K562 (cell line): ENCODE results near the gene KIAA1210. TPM values are rescaled to one million over a fixed set of nuclear protein-coding genes. Genes with fewer than 3 reads are reported as not detected.

Experiments used
- ATAC-seq: fragments of 200-7000 bp; cut with Tn5 transposase; 3 replicates; pipeline ENCODE4 v1.9.1; 2020; ENCODE audit warnings: moderate library complexity
- BruUV-seq: library from RNA; stranded (reverse); fragments of 400-500 nt; replicated peaks from 2 replicates; lab custom pipeline; 2021; lab: Mats Ljungman, UMichigan
- CTCF ChIA-PET: fragments of 300-600 bp; formaldehyde crosslinking; extraction: SDS; loops from one replicate; lab custom pipeline; 2021; ENCODE audit warnings: low intra/inter-chr PET ratio; lab: Yijun Ruan, JAX
- POLR2A ChIA-PET: fragments of 300-600, 350-650 bp; sonication (Branson Sonifier 250); formaldehyde crosslinking; extraction: SDS; loops from one replicate; lab custom pipeline; 2021; ENCODE audit warnings: antibody characterized with exemption, inconsistent platforms; lab: Yijun Ruan, JAX
- DNase-seq, 4 experiments: peaks; one replicate each; pipeline versions ENCODE4 v3.0.0 to v3.0.0-alpha.2; 2011 to 2018; ENCODE audit warnings: low spot score in 3 of 4, mixed read lengths in 3 of 4; ENCODE audit errors: extremely low read depth in 1 of 4
- FAIRE-seq: peaks from 2 replicates; lab custom pipeline; 2011; peaks lifted over from hg19 to GRCh38; lab: Jason Lieb, UNC
- H2AFZ ChIP-seq: 2 replicates; pipeline ENCODE4 v1.6.0; 2011; ENCODE audit warnings: low read depth, low read length, control low read depth, inconsistent platforms
- H3K27ac ChIP-seq: fragments of 200-600 bp; 3 replicates; pipeline ENCODE4 v1.8.0; 2011; ENCODE audit warnings: low read depth, mild to moderate bottlenecking, control low read depth, inconsistent platforms, low read length, moderate library complexity, mixed read lengths; ENCODE audit errors: extremely low read depth
- H3K27me3 ChIP-seq, 2 experiments: fragments of 300-600 bp in 1 of 2; 2 replicates in 1 of 2; 3 replicates in 1 of 2; pipeline versions ENCODE4 v1.6.0 to v1.8.0; 2011; ENCODE audit warnings: inconsistent platforms in 2 of 2, low read length in 2 of 2, mild to moderate bottlenecking in 1 of 2, mixed read lengths in 1 of 2, moderate library complexity in 1 of 2; ENCODE audit not compliant: control insufficient read depth in 2 of 2, insufficient read depth in 2 of 2
- H3K36me3 ChIP-seq: fragments of 300-600 bp; 3 replicates; pipeline ENCODE4 v1.8.0; 2011; ENCODE audit warnings: mild to moderate bottlenecking, low read length, inconsistent platforms; ENCODE audit not compliant: control insufficient read depth, insufficient read depth
- H3K4me1 ChIP-seq, 2 experiments: fragments of 200-600 bp in 1 of 2; replicated peaks in 1 of 2; 2 replicates in 1 of 2; 3 replicates in 1 of 2; pipeline versions ENCODE4 v1.5.1 to v1.8.0; 2011; ENCODE audit warnings: inconsistent platforms in 2 of 2, low read length in 2 of 2, mild to moderate bottlenecking in 1 of 2, mixed read lengths in 1 of 2, moderate library complexity in 1 of 2; ENCODE audit not compliant: control insufficient read depth in 2 of 2, insufficient read depth in 2 of 2
- H3K4me2 ChIP-seq: 2 replicates; pipeline ENCODE4 v1.6.1; 2011; ENCODE audit warnings: low read length, control low read depth, inconsistent platforms, mixed read lengths; ENCODE audit not compliant: insufficient read depth
- H3K4me3 ChIP-seq: fragments of 200-600 bp; sonication (generic), shearing (Covaris generic); 2 replicates; pipeline ENCODE4 v1.5.1; 2016; ENCODE audit warnings: control low read depth, inconsistent platforms
- H3K79me2 ChIP-seq: fragments of 200-600 bp; 3 replicates; pipeline ENCODE4 v1.8.0; 2011; ENCODE audit warnings: low read length, inconsistent platforms; ENCODE audit not compliant: control insufficient read depth, insufficient read depth
- H3K9ac ChIP-seq, 2 experiments: 2 replicates each; pipeline versions ENCODE4 v1.6.0 to v1.6.1; 2011; ENCODE audit warnings: low read depth in 2 of 2, low read length in 2 of 2, control low read depth in 1 of 2, inconsistent platforms in 1 of 2, mild to moderate bottlenecking in 1 of 2, mixed read lengths in 1 of 2; ENCODE audit not compliant: insufficient read depth in 1 of 2
- H3K9me1 ChIP-seq: one replicate; pipeline ENCODE4 v1.6.0; 2011; ENCODE audit warnings: inconsistent platforms, mild to moderate bottlenecking, low read length, moderate library complexity; ENCODE audit not compliant: control insufficient read depth, insufficient read depth
- H3K9me3 ChIP-seq: replicated peaks from 2 replicates; pipeline ENCODE4 v1.5.1; 2011; ENCODE audit warnings: low read depth, low read length, inconsistent platforms; ENCODE audit not compliant: control insufficient read depth, insufficient read depth
- H4K20me1 ChIP-seq: replicated peaks from 2 replicates; pipeline ENCODE4 v1.6.1; 2011; ENCODE audit warnings: low read length, inconsistent platforms, mixed read lengths; ENCODE audit not compliant: control insufficient read depth, insufficient read depth
- CCAR2 ChIP-seq: fragments of 200-400 bp; formaldehyde crosslinking; IDR thresholded peaks from 2 replicates; pipeline ENCODE4 v1.6.1; 2017; ENCODE audit warnings: mild to moderate bottlenecking, low read depth, low read length
- DDX20 ChIP-seq: fragments of 450-650 bp; IDR thresholded peaks from 2 replicates; pipeline ENCODE4 v1.6.1; 2016; ENCODE audit warnings: missing genetic modification characterization, low read depth, mild to moderate bottlenecking, missing compliant biosample characterization, moderate library complexity
- ESRRA ChIP-seq: fragments of 450-650 bp; IDR thresholded peaks from 2 replicates; pipeline ENCODE4 v1.6.1; 2014; ENCODE audit warnings: low read depth, mild to moderate bottlenecking, moderate library complexity, borderline replicate concordance
- HDAC2 ChIP-seq: fragments of 450-650 bp; IDR thresholded peaks from 2 replicates; pipeline ENCODE4 v1.6.1; 2016; ENCODE audit warnings: mild to moderate bottlenecking
- HDAC8 ChIP-seq: fragments of 450-650 bp; IDR thresholded peaks from 2 replicates; pipeline ENCODE4 v1.6.1; 2016; ENCODE audit warnings: mild to moderate bottlenecking, missing genetic modification characterization, moderate library complexity, missing compliant biosample characterization
- IFI16 ChIP-seq: fragments of 250-450 bp; sonication (Bioruptor Pico); IDR thresholded peaks from 2 replicates; pipeline ENCODE4 v2.1.2; 2022; ENCODE audit warnings: mild to moderate bottlenecking, inconsistent platforms
- KLF16 ChIP-seq: IDR thresholded peaks from 2 replicates; pipeline ENCODE4 v1.6.1; 2016; ENCODE audit warnings: antibody characterized with exemption
- SMC3 ChIP-seq: conservative IDR thresholded peaks from 2 replicates; pipeline ENCODE4 v1.6.1; 2011; ENCODE audit warnings: low read depth, low read length, improper control_type of control experiment; ENCODE audit not compliant: insufficient read depth
- WGBS: fragments of 100-300 bp; shearing (Covaris generic); methylation state at CpG from one replicate; pipeline ENCODE4 v1.1.6; 2016; ENCODE audit warnings: low coverage, mixed read lengths; ENCODE audit not compliant: insufficient coverage; ENCODE audit errors: missing lambda C conversion rate; 5-methylcytosine and 5-hydroxymethylcytosine counted together
- in situ Hi-C: fragments of 300-500 bp; cut with MboI; formaldehyde crosslinking; loops from 4 replicates; pipeline ENCODE4 v1.15.0; 2018; ENCODE audit warnings: inconsistent platforms, mixed read lengths
- intact Hi-C: fragments of 100-400 bp; cut with micrococcal nuclease; formaldehyde crosslinking; loops from 2 replicates; pipeline ENCODE4 v1.14.2; 2022
- polyA plus RNA-seq, 8 experiments: library from polyadenylated mRNA; depleted of rRNA in 4 of 8; stranded (reverse) in 5 of 8; unstranded in 3 of 8; fragments of >200 nt; fragmentation: Nextera tagmentation in 2 of 8; fragmentation: Illumina TruSeq in 1 of 8; extraction: Ambion mirVana in 2 of 8; extraction: Trizol in 1 of 8; gene quantifications; 2 replicates each; pipeline versions ENCODE4 v1.2.1 to v1.2.3, GENCODE V29; 2011 to 2014; ENCODE audit warnings: inconsistent platforms in 1 of 8, missing spikeins in 1 of 8
- total RNA-seq, 7 experiments: library from RNA; depleted of rRNA in 6 of 7; stranded (reverse); fragments of >200 nt in 6 of 7; fragmentation: Illumina TruSeq in 2 of 7; extraction: Trizol in 2 of 7; gene quantifications; 2 replicates each; pipeline versions ENCODE4 v1.2.1 to v1.2.3, GENCODE V29; 2011 to 2021; ENCODE audit warnings: low replicate concordance in 1 of 7

The KIAA1210 gene
- total and polyA plus RNA-seq, 9 of the 15 experiments (the other 6 are each of a cell fraction or from before 2014, with no cell fraction given), result not detected

DNA sequence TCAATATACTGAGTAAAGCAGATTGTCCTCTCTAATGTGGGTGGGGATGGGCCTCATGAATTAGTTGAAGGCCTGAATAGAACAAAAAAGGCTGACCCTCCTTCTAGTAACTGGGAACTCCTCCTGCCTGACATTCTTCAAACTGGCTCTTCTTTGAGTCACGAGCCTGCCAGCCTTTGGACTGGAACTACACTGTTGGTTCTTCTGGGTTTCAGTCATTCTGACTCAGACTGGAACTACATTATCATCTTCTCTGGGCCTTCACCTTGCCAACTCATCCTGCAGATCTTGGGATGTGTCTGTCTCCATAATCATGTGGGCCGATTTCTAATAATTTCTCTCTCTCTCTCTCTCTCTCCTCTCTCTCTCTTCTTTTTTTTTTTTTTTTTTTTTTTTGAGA is 81.7 kb downstream of the KIAA1210 start:
- WGBS, result 8% methylated on average over 1 of the region's 2 CpGs
- no TSS peak for BruUV-seq
- H3K4me1 ChIP-seq, result peaks cover 0 to 6% of the 10 kb centered on the region in 2 experiments; a peak in 2 of 5 replicates
- intact Hi-C loops, result no loop called here
- TF ChIP-seq CCAR2, result no peak
- no peak for TF ChIP-seq IFI16 (CRISPR knock-in tag)
- no peak for TF ChIP-seq SMC3
- TF ChIP-seq DDX20 (tag), result no peak
- TF ChIP-seq HDAC8 (tag), result no peak
- TF ChIP-seq ESRRA, result no peak
- TF ChIP-seq KLF16, result no peak
- no peak for TF ChIP-seq HDAC2
- TF ChIP-seq, all 486 proteins: peak for 0
- Histone ChIP-seq H4K20me1 (no peaks in the 10 kb centered on the region), H3K36me3 (no peaks in the 10 kb centered on the region), H3K4me3 (no peak overlapping the region), H3K9me1 (no peaks in the 10 kb centered on the region), H3K9me3 (no peaks in the 10 kb centered on the region), H2AFZ (no peak overlapping the region), H3K27ac (no peak overlapping the region), H3K27me3 (no peaks in the 10 kb centered on the region), H3K9ac (no peak overlapping the region), H3K4me2 (no peak overlapping the region), H3K79me2 (no peaks in the 10 kb centered on the region)
- no peak for DNase-seq
- CTCF ChIA-PET, result no interaction called here
- FAIRE-seq, result no peak
- in situ Hi-C loops, result no loop called here
- no peak for ATAC-seq
- POLR2A ChIA-PET, result no interaction called here
